K562 (cell line): Measurements from ENCODE around the gene TRIM33. TPM values are rescaled to one million over a fixed set of nuclear protein-coding genes. Genes with fewer than 3 reads are reported as not detected.

Experiments
- GATA2 ChIP-seq: sonication (generic); formaldehyde crosslinking; IDR thresholded peaks from 2 replicates; pipeline ENCODE4 v1.4.0; 2020; ENCODE audit warnings: mild to moderate bottlenecking, missing genetic modification reagents
- GATAD2B ChIP-seq: fragments of 450-650 bp; IDR thresholded peaks from 2 replicates; pipeline ENCODE4 v1.6.1; 2017; ENCODE audit warnings: mild to moderate bottlenecking, borderline replicate concordance
- HDAC2 ChIP-seq: fragments of 450-650 bp; IDR thresholded peaks from 2 replicates; pipeline ENCODE4 v1.6.1; 2016; ENCODE audit warnings: mild to moderate bottlenecking
- HNRNPL ChIP-seq: fragments of 200-400 bp; formaldehyde crosslinking; IDR thresholded peaks from 2 replicates; pipeline ENCODE4 v1.6.1; 2017; ENCODE audit warnings: low read depth, mild to moderate bottlenecking, low read length
- L3MBTL2 ChIP-seq: fragments of 450-650 bp; IDR thresholded peaks from 2 replicates; pipeline ENCODE4 v1.6.1; 2016; ENCODE audit warnings: mild to moderate bottlenecking, moderate library complexity
- MEF2A ChIP-seq: IDR thresholded peaks from 2 replicates; pipeline ENCODE4 v1.6.1; 2011; ENCODE audit warnings: low read depth, mild to moderate bottlenecking, low read length, moderate library complexity; ENCODE audit not compliant: control insufficient read depth
- MEF2D ChIP-seq: conservative IDR thresholded peaks from 2 replicates; pipeline ENCODE4 v1.6.1; 2016; ENCODE audit warnings: low read depth, missing genetic modification characterization, missing compliant biosample characterization
- MEIS2 ChIP-seq: fragments of 450-650 bp; IDR thresholded peaks from 2 replicates; pipeline ENCODE4 v1.6.1; 2014; ENCODE audit warnings: mild to moderate bottlenecking; ENCODE audit not compliant: partially characterized antibody
- NCOA6 ChIP-seq: fragments of 450-650 bp; IDR thresholded peaks from 2 replicates; pipeline ENCODE4 v1.6.1; 2017; ENCODE audit warnings: mild to moderate bottlenecking
- NCOR1 ChIP-seq: fragments of 450-650 bp; IDR thresholded peaks from 2 replicates; pipeline ENCODE4 v1.6.1; 2016; ENCODE audit warnings: mild to moderate bottlenecking, moderate library complexity
- NFIC ChIP-seq: fragments of 450-650 bp; IDR thresholded peaks from 2 replicates; pipeline ENCODE4 v1.6.1; 2017; ENCODE audit warnings: mild to moderate bottlenecking, inconsistent platforms
- NR2C1 ChIP-seq, 2 experiments: fragments of 450-650 bp; IDR thresholded peaks; 2 replicates each; pipeline ENCODE4 v1.6.1; 2017; ENCODE audit warnings: mild to moderate bottlenecking in 2 of 2, antibody characterized with exemption in 1 of 2, inconsistent platforms in 1 of 2, missing compliant biosample characterization in 1 of 2, missing genetic modification characterization in 1 of 2
- RAD21 ChIP-seq, 2 experiments: fragments of 250-450 bp in 1 of 2; fragments of 450-650 bp in 1 of 2; sonication (Bioruptor Pico) in 1 of 2; formaldehyde crosslinking in 1 of 2; IDR thresholded peaks in 1 of 2; conservative IDR thresholded peaks in 1 of 2; 2 replicates each; pipeline versions ENCODE4 v1.4.0 to v1.8.0; 2020 to 2022; ENCODE audit warnings: mild to moderate bottlenecking in 2 of 2, moderate library complexity in 1 of 2
- SPI1 ChIP-seq: IDR thresholded peaks from 2 replicates; pipeline ENCODE4 v1.6.1; 2011; ENCODE audit warnings: low read depth, low read length, control low read depth, borderline replicate concordance
- ZFP30 ChIP-seq: fragments of 250-450 bp; sonication (Bioruptor Pico); IDR thresholded peaks from 2 replicates; pipeline ENCODE4 v1.8.0; 2022; ENCODE audit warnings: moderate library complexity, mild to moderate bottlenecking, inconsistent platforms, borderline replicate concordance
- ZKSCAN3 ChIP-seq: fragments of 250-450 bp; sonication (Bioruptor Pico); IDR thresholded peaks from 2 replicates; pipeline ENCODE4 v1.4.0; 2020
- ZNF277 ChIP-seq: fragments of 250-450 bp; sonication (Bioruptor Pico); IDR thresholded peaks from 2 replicates; pipeline ENCODE4 v1.8.0; 2022; ENCODE audit warnings: inconsistent platforms, mild to moderate bottlenecking, moderate library complexity, borderline replicate concordance
- ZNF280B ChIP-seq: fragments of 250-450 bp; sonication (Bioruptor Pico); IDR thresholded peaks from 2 replicates; pipeline ENCODE4 v1.5.1; 2021; ENCODE audit warnings: mild to moderate bottlenecking
- polyA plus RNA-seq, 8 experiments: library from polyadenylated mRNA; depleted of rRNA in 4 of 8; stranded (reverse) in 5 of 8; unstranded in 3 of 8; fragments of >200 nt; fragmentation: Nextera tagmentation in 2 of 8; fragmentation: Illumina TruSeq in 1 of 8; extraction: Ambion mirVana in 2 of 8; extraction: Trizol in 1 of 8; gene quantifications; 2 replicates each; pipeline versions ENCODE4 v1.2.1 to v1.2.3, GENCODE V29; 2011 to 2014; ENCODE audit warnings: inconsistent platforms in 1 of 8, missing spikeins in 1 of 8
- total RNA-seq, 7 experiments: library from RNA; depleted of rRNA in 6 of 7; stranded (reverse); fragments of >200 nt in 6 of 7; fragmentation: Illumina TruSeq in 2 of 7; extraction: Trizol in 2 of 7; gene quantifications; 2 replicates each; pipeline versions ENCODE4 v1.2.1 to v1.2.3, GENCODE V29; 2011 to 2021; ENCODE audit warnings: low replicate concordance in 1 of 7
- TF ChIP-seq, protein P1 (sequence below): fragments of 450-650 bp; IDR thresholded peaks from 2 replicates; pipeline ENCODE4 v1.6.1; 2016; ENCODE audit warnings: low read depth, mild to moderate bottlenecking, moderate library complexity
- TF ChIP-seq, protein P2 (sequence below): IDR thresholded peaks from 3 replicates; pipeline ENCODE4 v1.6.1; 2011; ENCODE audit warnings: borderline replicate concordance, mild to moderate bottlenecking; ENCODE audit not compliant: insufficient read length, insufficient read depth
- TF ChIP-seq, protein P3 (sequence below), 2 experiments: fragments of 450-650 bp in 1 of 2; sonication (generic) in 1 of 2; formaldehyde crosslinking; conservative IDR thresholded peaks; 2 replicates each; pipeline versions ENCODE4 v1.4.0 to v1.8.1; 2020 to 2022; ENCODE audit warnings: mild to moderate bottlenecking in 1 of 2, missing genetic modification reagents in 1 of 2
- TF ChIP-seq, protein P4 (sequence below): fragments of 250-450 bp; sonication (Bioruptor Pico); IDR thresholded peaks from 2 replicates; pipeline ENCODE4 v1.5.0; 2022; ENCODE audit warnings: mild to moderate bottlenecking

The TRIM33 gene
- total and polyA plus RNA-seq, 9 of the 15 experiments (the other 6 are each of a cell fraction or from before 2014, with no cell fraction given) = 9.3 to 58.4 (median 40.2) TPM

- no peak for TF ChIP-seq ZNF277 (CRISPR knock-in tag)
- no peak for TF ChIP-seq MEF2A
- no peak for TF ChIP-seq ZNF280B (CRISPR knock-in tag)
- TF ChIP-seq NR2C1 (IDR thresholded peaks at IDR 0.05) = no peak
- TF ChIP-seq NR2C1 (tag; IDR thresholded peaks at IDR 0.05) = no peak
- TF ChIP-seq HDAC2 = no peak
- TF ChIP-seq, protein P1, sequence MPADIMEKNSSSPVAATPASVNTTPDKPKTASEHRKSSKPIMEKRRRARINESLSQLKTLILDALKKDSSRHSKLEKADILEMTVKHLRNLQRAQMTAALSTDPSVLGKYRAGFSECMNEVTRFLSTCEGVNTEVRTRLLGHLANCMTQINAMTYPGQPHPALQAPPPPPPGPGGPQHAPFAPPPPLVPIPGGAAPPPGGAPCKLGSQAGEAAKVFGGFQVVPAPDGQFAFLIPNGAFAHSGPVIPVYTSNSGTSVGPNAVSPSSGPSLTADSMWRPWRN = no peak
- TF ChIP-seq, protein P2, sequence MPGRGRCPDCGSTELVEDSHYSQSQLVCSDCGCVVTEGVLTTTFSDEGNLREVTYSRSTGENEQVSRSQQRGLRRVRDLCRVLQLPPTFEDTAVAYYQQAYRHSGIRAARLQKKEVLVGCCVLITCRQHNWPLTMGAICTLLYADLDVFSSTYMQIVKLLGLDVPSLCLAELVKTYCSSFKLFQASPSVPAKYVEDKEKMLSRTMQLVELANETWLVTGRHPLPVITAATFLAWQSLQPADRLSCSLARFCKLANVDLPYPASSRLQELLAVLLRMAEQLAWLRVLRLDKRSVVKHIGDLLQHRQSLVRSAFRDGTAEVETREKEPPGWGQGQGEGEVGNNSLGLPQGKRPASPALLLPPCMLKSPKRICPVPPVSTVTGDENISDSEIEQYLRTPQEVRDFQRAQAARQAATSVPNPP = no peak
- TF ChIP-seq RAD21 (CRISPR knock-in tag; conservative IDR thresholded peaks at IDR 0.05 in 1 of 2, IDR thresholded peaks at IDR 0.05 in 1 of 2) = no peak
- TF ChIP-seq MEIS2 = no peak
- TF ChIP-seq NCOA6 = no peak
- no peak for TF ChIP-seq HNRNPL
- TF ChIP-seq ZFP30 (CRISPR knock-in tag) = no peak
- TF ChIP-seq MEF2D (tag) = no peak
- peak; percentile 44; the same call in 1 of the 2 replicates for TF ChIP-seq NFIC
- no peak for TF ChIP-seq SPI1
- TF ChIP-seq GATA2 = 0 out of 2 replicates have a peak, but pooled peaks have one; percentile 35
- no peak for TF ChIP-seq L3MBTL2
- TF ChIP-seq, protein P3, sequence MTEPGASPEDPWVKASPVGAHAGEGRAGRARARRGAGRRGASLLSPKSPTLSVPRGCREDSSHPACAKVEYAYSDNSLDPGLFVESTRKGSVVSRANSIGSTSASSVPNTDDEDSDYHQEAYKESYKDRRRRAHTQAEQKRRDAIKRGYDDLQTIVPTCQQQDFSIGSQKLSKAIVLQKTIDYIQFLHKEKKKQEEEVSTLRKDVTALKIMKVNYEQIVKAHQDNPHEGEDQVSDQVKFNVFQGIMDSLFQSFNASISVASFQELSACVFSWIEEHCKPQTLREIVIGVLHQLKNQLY (CRISPR knock-in tag; conservative IDR thresholded peaks at IDR 0.05) = no peak
- no peak for TF ChIP-seq GATAD2B
- TF ChIP-seq NCOR1 = peak; percentile 65; the same call in 1 of the 2 replicates
- TF ChIP-seq, protein P4, sequence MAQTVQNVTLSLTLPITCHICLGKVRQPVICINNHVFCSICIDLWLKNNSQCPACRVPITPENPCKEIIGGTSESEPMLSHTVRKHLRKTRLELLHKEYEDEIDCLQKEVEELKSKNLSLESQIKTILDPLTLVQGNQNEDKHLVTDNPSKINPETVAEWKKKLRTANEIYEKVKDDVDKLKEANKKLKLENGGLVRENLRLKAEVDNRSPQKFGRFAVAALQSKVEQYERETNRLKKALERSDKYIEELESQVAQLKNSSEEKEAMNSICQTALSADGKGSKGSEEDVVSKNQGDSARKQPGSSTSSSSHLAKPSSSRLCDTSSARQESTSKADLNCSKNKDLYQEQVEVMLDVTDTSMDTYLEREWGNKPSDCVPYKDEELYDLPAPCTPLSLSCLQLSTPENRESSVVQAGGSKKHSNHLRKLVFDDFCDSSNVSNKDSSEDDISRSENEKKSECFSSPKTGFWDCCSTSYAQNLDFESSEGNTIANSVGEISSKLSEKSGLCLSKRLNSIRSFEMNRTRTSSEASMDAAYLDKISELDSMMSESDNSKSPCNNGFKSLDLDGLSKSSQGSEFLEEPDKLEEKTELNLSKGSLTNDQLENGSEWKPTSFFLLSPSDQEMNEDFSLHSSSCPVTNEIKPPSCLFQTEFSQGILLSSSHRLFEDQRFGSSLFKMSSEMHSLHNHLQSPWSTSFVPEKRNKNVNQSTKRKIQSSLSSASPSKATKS (CRISPR knock-in tag) = no peak
- no peak for TF ChIP-seq ZKSCAN3 (CRISPR knock-in tag)
These were observed 113.4 kb downstream of the TRIM33 start (continued) for GRCh38 chr1:114397601-114398000.
